ENCODE results near the gene ST8SIA5.

Gene ST8SIA5

GRCh38 chr18:46711444-46711863, 45.4 kb downstream of the ST8SIA5 start:
- DNase-seq (ENCODE audit: low read depth, low spot score) = no peak

GRCh38 chr18:46706968-46707367, 49.9 kb downstream of the ST8SIA5 start:
- DNase-seq (ENCODE audit: low read depth, low spot score) = no peak

GRCh38 chr18:46705521-46705920, 51.3 kb downstream of the ST8SIA5 start:
- no peak for DNase-seq (ENCODE audit: low read depth, low spot score)

GRCh38 chr18:46704816-46705215, 52.0 kb downstream of the ST8SIA5 start:
- DNase-seq (ENCODE audit: low read depth, low spot score) = no peak

- no peak for DNase-seq (ENCODE audit: low read depth, low spot score)
Measured at GRCh38 chr18:46704189-46704588, 52.7 kb downstream of the ST8SIA5 start.

DNA sequence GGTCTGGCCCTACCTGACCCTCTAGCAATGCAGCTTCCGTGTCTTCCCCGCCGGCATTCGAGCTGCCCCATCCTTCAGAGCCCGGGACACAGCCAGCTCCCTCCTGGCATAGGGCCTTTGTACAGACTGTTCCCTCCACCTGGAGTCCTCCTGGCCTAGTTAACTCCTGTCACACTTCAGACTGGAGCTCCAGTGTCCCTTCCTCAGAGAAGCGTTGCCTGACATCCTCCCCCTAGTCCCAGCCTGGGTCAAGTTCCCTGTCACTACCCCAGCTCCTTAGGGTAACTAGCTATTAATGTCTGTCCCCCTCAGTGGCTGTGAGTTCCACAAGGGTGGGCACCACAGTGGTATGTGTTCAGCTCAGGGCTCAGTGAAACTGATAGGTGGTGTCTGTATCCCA, 54.4 kb downstream of the ST8SIA5 start:
- no peak for DNase-seq (ENCODE audit: low read depth, low spot score)

DNA sequence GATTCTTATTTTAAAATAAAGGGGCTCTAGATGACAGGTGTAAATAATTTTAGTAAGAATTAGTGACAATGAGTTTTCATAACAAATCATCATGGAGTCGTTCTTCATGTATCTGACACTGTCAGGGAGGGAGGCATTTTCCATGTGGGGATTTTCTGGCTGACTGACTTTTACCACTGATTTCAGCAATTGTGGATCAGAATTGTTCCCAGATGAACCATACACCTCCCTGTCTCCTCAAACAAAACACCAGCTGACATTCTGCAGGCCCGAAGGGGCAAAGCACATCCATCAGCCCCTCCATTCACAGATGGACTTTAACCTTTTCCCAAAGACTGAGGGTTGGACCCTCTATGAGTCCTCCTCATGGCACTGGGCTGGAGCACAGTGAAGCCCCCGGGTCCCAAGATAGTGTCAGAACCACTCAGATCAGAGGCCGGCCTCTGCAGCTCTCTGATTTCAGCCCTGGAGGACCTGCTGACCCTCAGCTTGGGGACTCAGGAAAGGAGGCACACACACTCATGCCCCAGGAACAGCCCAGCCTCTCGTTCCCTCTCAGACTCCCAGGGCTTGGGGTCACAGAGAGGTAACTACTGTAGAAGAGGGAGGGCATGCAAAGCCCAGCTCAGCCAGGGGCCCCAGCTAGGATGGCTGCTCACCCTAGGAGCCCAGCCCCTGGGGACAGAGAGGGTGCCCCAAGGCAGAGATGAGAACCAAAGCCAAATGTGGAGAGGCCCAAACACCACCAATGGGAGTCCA, 56.6 kb downstream of the ST8SIA5 start:
- DNase-seq (ENCODE audit: low read depth, low spot score) = no peak

- no peak for DNase-seq (ENCODE audit: low read depth, low spot score)
Measured at GRCh38 chr18:46696702-46697101, 60.2 kb downstream of the ST8SIA5 start.

DNA sequence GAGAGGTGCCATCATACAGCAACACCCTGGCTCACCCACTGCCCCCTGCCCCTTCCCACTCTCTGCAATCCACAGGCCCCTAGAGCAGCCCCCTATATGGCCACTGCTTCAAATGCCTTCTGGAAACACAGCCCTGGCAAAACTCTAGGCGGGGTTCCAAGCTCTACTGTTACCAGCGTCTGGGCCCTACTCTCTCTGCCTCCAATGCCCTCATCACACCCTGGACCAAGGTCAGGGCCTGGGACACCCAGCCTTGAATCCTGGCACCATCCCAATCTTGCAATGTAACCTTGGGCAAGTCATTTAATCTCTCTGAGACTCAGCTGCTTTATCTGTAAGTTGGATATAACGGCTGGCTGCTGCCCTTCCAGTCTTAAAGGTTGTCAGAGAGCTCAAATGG, 60.6 kb downstream of the ST8SIA5 start:
- no peak for DNase-seq (ENCODE audit: low read depth, low spot score)

DNA sequence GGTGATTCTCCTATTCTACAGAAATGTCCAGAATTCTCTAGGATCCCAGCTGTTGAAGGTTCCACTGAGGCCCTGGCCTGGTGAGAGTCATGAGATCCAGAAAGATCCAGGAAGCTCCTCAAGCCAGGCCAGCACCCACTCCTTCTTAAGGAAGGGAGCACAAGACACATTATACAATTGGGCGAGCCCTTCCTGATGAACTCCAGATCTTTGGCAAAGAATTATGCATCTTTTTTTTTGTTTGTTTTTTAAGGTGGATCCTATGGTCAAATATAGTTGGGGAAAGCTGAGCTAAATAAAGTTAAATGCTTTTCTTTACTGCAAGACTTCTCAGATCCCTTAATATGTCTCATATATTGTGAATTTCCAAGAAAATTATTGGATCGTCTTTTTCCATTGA, 62.9 kb downstream of the ST8SIA5 start:
- DNase-seq (ENCODE audit: low read depth, low spot score) = no peak

DNA sequence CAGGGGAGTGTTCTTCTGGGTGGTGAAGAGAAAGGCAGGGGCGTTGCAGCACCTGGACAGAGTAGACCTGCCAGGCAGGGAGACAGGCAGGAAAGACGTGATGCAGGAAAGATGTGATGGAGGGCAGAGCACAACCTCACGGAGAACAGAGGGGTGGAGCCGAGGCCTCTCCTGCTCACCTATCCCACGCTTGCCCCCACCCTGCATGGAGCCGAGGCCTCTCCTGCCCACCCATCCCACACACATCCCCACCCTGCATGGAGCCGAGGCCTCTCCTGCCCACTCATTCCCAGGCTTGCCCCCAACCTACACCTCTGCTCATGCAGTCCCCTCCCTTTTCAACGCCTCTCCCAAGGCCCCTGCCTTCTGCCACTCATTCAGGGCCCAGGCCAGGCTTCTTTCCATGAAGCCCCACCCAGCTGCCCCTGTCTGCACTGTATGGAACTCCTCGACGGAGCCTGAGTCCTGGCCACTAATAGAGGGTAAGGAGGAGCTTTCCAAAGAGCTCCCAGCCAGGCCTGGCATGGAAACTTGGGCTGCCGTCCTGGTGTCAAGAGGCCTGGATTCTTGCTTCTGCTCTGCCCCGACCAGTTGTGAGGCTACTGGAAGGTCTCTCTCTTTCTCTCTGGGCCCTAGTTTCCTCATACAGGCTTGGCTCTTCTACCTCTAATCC, 67.9 kb downstream of the ST8SIA5 start:
- DNase-seq (ENCODE audit: low read depth, low spot score) = no peak

- DNase-seq (ENCODE audit: low read depth, low spot score) = no peak
Measured at GRCh38 chr18:46686186-46686585, 70.7 kb downstream of the ST8SIA5 start.

DNA sequence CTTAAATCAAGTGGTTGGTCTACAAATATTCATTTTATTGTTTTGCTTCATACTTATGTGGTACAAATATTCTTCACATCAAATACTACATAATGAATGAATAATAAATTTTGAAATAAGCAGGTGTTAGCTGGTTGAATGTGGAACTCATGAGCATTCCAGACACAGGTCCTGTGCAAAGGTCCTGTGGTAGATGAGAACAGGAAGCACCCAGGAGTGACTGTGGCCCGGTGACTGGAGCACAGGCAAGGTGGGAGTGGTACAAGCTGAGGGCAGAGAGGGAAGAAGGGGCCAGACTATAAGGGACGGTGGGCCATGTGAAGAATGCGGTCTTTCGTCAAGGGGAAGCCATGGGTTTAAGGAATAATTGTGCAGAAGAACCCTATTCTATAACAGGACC, 73.6 kb downstream of the ST8SIA5 start:
- no peak for DNase-seq (ENCODE audit: low read depth, low spot score)

- no peak for DNase-seq (ENCODE audit: low read depth, low spot score)
Measured at GRCh38 chr18:46680784-46681695, 75.8 kb downstream of the ST8SIA5 start.

- no peak for DNase-seq (ENCODE audit: low read depth, low spot score)
Measured at GRCh38 chr18:46679846-46680598, 76.8 kb downstream of the ST8SIA5 start.

DNA sequence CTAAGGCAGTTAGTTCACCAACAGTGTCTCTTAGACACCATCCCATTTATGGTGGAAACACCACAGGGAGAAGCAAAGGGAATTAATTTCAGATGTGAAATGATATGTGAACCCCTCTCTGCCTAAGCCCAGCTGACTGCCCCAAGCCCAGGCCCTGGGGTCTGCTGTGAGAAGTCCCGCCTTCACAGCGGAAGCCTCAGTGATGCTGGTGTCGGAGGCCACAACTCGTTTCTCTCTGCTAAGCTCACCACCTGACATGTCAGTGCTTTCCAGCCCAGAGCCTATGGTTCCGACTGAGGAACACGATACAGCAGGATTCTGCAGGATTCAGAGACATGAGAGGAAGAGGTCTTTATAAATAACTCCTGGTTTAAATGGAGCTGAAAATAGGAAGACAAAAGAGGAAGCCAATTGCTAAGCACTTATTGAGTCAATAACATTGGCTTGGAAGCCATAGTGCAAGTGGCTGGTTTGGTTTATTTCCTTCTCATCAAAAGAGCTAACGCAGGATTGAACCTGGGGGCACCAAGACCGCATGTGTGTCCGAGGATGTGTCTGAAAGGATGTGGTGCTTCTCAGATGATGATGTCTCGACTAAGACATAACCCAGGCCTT, 78.0 kb downstream of the ST8SIA5 start:
- DNase-seq (ENCODE audit: low read depth, low spot score) = no peak

DNA sequence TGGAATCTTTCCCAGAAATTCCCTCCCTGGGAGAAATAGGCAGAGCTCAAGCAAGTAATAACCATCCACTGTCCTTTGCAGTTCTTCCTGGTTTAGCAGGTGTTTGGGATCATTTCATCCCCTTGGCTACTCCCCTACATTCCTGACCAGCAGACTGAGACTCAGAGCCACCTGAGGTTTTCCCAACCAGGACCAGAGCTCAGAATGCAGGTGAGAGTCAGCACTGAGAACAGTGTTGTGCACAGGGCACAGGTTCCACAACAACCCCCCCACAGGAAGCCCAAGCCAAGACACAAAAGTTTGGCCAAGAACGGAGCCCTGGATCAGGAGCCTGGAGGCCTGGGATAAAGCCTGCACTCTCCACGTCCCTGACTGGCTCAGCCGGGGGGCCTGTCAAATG, 78.8 kb downstream of the ST8SIA5 start:
- no peak for DNase-seq (ENCODE audit: low read depth, low spot score)

DNA sequence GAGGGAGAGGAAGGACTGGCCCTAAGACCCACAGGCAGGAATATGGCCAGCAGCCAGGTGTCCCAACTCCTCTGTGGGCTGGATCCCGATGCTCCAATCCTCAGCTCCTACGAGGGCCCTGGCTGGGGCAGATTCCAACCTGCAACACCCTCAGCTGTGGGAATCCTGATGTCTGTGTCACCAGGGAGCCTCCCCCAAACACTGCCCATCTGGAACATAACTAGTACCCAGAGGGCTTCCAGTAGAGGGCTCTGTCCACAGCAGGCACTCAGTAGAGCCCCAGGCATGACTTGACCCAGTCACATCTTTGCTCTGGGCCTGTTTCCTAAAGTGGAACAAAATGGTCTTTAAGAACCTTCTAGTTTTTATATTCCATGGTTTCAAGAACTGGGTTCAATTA, 79.2 kb downstream of the ST8SIA5 start:
- no peak for DNase-seq (ENCODE audit: low read depth, low spot score)

DNA sequence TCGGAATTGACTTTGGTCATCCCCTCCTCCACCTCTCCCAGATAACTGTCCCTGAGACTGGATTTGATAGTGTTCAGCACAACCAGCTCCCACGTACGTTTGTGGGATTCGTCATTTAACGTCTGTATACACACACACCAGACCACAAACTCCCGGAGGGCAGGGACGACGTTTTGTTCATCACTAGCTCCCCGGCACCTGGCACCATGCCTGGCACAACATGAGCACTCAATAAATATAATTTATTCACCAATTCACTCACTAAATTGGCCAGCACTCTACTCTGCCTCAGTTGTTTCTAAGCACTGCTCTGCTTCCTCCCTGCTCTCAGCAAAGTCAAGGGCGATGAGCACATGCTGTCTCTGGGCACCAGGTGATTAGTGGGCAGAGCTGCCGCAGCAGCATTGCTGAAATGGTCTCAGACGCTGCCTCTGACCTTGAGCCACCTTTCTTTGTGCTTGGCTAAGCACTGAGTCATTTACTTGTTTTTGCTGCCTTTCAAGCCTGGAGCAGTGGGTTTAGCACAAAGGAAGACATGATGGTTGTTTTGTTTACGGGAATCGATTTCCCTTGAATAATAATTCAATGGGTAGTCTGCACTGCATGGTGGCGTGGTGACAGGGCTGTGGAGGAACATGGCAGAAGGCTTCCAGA, 80.5 kb downstream of the ST8SIA5 start:
- no peak for DNase-seq (ENCODE audit: low read depth, low spot score)

- DNase-seq (ENCODE audit: low read depth, low spot score) = no peak
Measured at GRCh38 chr18:46675112-46675511, 81.7 kb downstream of the ST8SIA5 start.
